Upper lobe of left lung (tissue), 4 donors: ENCODE measurements around the gene HOATZ.

ENCODE experiments used
- POLR2A ChIP-seq, 4 donors: fragments of 450-650 bp; IDR thresholded peaks; one replicate each; pipeline ENCODE4 v1.5.1; 2016 to 2017; ENCODE audit warnings: antibody characterized with exemption in 4 of 4, mild to moderate bottlenecking in 2 of 4
- POLR2AphosphoS5 ChIP-seq, 2 donors: sonication (generic); formaldehyde crosslinking; IDR thresholded peaks; one replicate each; pipeline ENCODE4 v1.5.1; 2017; ENCODE audit warnings: antibody characterized with exemption in 2 of 2

- no peak for TF ChIP-seq POLR2A (IDR thresholded peaks at IDR 0.05)
- no peak for TF ChIP-seq POLR2AphosphoS5 (IDR thresholded peaks at IDR 0.05)
These were observed 17.8 kb downstream of the HOATZ start for GRCh38 chr11:111532365-111532709.
